Measurements from ENCODE around the gene AGAP2. TPM values are rescaled to one million over a fixed set of nuclear protein-coding genes. Genes with fewer than 3 reads are reported as not detected.
A peak's percentile ranks its signal among the peaks of the same experiment; 100 is the strongest.

The AGAP2 gene
- total and polyA plus RNA-seq, 9 of the 15 experiments (the other 6 are each of a cell fraction or from before 2014, with no cell fraction given), result 0.04 to 0.77 (median 0.28) TPM; not detected in 1

GRCh38 chr12:57736741-57737466, 1.6 kb downstream of the AGAP2 start:
- Histone ChIP-seq H3K27me3 (ENCODE audit: control insufficient read depth in 2 of 2, insufficient read depth in 2 of 2, low read length in 2 of 2) (peaks cover 12 to 53% of the 10 kb centered on the region in 2 experiments), H3K9ac (ENCODE audit: insufficient read depth in 1 of 2, low read depth in 2 of 2, low read length in 2 of 2) (peak overlapping the region; percentile 51 to 87), H3K4me3 (peak overlapping the region; percentile 38), H3K9me1 (ENCODE audit: control insufficient read depth, insufficient read depth, low read length) (no peaks in the 10 kb centered on the region), H4K20me1 (replicated peaks; ENCODE audit: control insufficient read depth, insufficient read depth, low read length) (no peaks in the 10 kb centered on the region), H3K9me3 (replicated peaks; ENCODE audit: control insufficient read depth, insufficient read depth, low read depth, low read length) (no peaks in the 10 kb centered on the region), H3K4me1 (replicated peaks in 1 of 2; ENCODE audit: control insufficient read depth in 2 of 2, insufficient read depth in 2 of 2, low read length in 2 of 2) (peaks cover 9 to 33% of the 10 kb centered on the region in 2 experiments; a peak in 4 of 5 replicates), H3K79me2 (ENCODE audit: control insufficient read depth, insufficient read depth, low read length) (no peaks in the 10 kb centered on the region), H2AFZ (ENCODE audit: low read depth, low read length) (peak overlapping the region; percentile 94), H3K36me3 (ENCODE audit: control insufficient read depth, insufficient read depth, low read length) (no peaks in the 10 kb centered on the region), H3K27ac (ENCODE audit: extremely low read depth, low read depth, low read length) (peak overlapping the region; percentile 11; the same call in 1 of the 3 replicates), H3K4me2 (ENCODE audit: insufficient read depth, low read length) (peak overlapping the region; percentile 81)
- in situ Hi-C loops (cut with MboI) (no loop called here), intact Hi-C loops (cut with micrococcal nuclease) (loop anchor here (1.0 to 5.0 kb wide), 4 partner anchors 104 to 274 kb away; partner anchors contain the start of genes B4GALNT1, DDIT3 and MBD6)
- 17% methylated on average over 27 of the region's 31 CpGs for WGBS (ENCODE audit: insufficient coverage, low coverage, missing lambda C conversion rate)
- CTCF ChIA-PET (ENCODE audit: low intra/inter-chr PET ratio), result interaction anchor here (2.3 kb wide), 1 partner anchor 154 kb away, joined by 17 read pairs; no protein-coding TSS in a partner anchor
- peak; percentile 86 for FAIRE-seq
- BruUV-seq (replicated peaks), result no TSS peak
- peak in 1 of 4 experiments; percentile 30 for DNase-seq (ENCODE audit: extremely low read depth in 1 of 4, low spot score in 3 of 4)
- POLR2A ChIA-PET, result interaction anchor here (0.5 to 3.5 kb wide), 10 partner anchors 8 to 240 kb away, joined by 3 to 15 read pairs (median 3); partner anchors contain the start of genes CDK4, DDIT3, PIP4K2C and TSPAN31
- peak; percentile 17 for ATAC-seq
- peak; percentile 94 for TF ChIP-seq ZFP36 (IDR thresholded peaks at IDR 0.05; ENCODE audit: low read depth, low read length, partially characterized antibody)
- no peak for TF ChIP-seq FOXO4 (CRISPR knock-in tag; IDR thresholded peaks at IDR 0.05)
- no peak for TF ChIP-seq TAF1 (IDR thresholded peaks at IDR 0.05; ENCODE audit: control insufficient read depth, extremely low read depth, insufficient read depth, low read length, severe bottlenecking)
- 0 out of 2 replicates have a peak, but pooled peaks have one; percentile 34 for TF ChIP-seq CBX1 (IDR thresholded peaks at IDR 0.05; ENCODE audit: low read depth)
- no peak for TF ChIP-seq GTF2E2 (tag; IDR thresholded peaks at IDR 0.05)
- TF ChIP-seq ZNF282 (CRISPR knock-in tag; IDR thresholded peaks at IDR 0.05), result no peak
- TF ChIP-seq U2AF1 (optimal IDR thresholded peaks at IDR 0.05; ENCODE audit: low read depth, low read length), result no peak
- no peak for TF ChIP-seq CBX8 (IDR thresholded peaks at IDR 0.05; ENCODE audit: borderline replicate concordance, extremely low read depth, low read depth, low read length, poor library complexity, severe bottlenecking)
- no peak for TF ChIP-seq RUNX1 (IDR thresholded peaks at IDR 0.05; ENCODE audit: low read depth)
- TF ChIP-seq ZNF77 (CRISPR knock-in tag; IDR thresholded peaks at IDR 0.05), result no peak
- 0 out of 2 replicates have a peak, but pooled peaks have one; percentile 39 for TF ChIP-seq SAFB (IDR thresholded peaks at IDR 0.05; ENCODE audit: borderline replicate concordance, low read depth, low read length)
- 0 out of 2 replicates have a peak, but pooled peaks have one; percentile 27 for TF ChIP-seq BCOR (IDR thresholded peaks at IDR 0.05)
- TF ChIP-seq CREB1 (IDR thresholded peaks at IDR 0.05), result 0 out of 2 replicates have a peak, but pooled peaks have one; percentile 12
- TF ChIP-seq CREB1 (CRISPR knock-in tag; IDR thresholded peaks at IDR 0.05), result no peak
- peak; percentile 36 for TF ChIP-seq RBM25 (IDR thresholded peaks at IDR 0.05; ENCODE audit: low read depth, low read length, severe bottlenecking)
- peak in 1 of 2 experiments; percentile 25; a peak in 1 of 4 replicates for TF ChIP-seq KDM1A (IDR thresholded peaks at IDR 0.05)
- 0 out of 2 replicates have a peak, but pooled peaks have one; percentile 13 for TF ChIP-seq NFE2 (IDR thresholded peaks at IDR 0.05; ENCODE audit: low read depth)
- TF ChIP-seq ADNP (tag; IDR thresholded peaks at IDR 0.05), result no peak
- peak; percentile 44 for TF ChIP-seq ZBTB33 (CRISPR knock-in tag; IDR thresholded peaks at IDR 0.05)
